SJCRH30 (cell line): Measurements from ENCODE around the gene MGRN1. TPM values are rescaled to one million over a fixed set of nuclear protein-coding genes. Genes with fewer than 3 reads are reported as not detected.
"Not testable (repeated sequence)": the region's sequence is repeated elsewhere in the genome, so short reads cannot be mapped to it uniquely, and the experiment has no call there.

Experiments
- DNase-seq, 2 experiments: peaks; one replicate each; pipeline ENCODE4 v3.0.0-alpha.2; 2015 to 2020
- H3K27ac ChIP-seq: fragments of 250-450 bp; sonication (Bioruptor Pico); 2 replicates; pipeline ENCODE4 v1.5.1; 2020; ENCODE audit warnings: mild to moderate bottlenecking, moderate library complexity
- H3K27me3 ChIP-seq: fragments of 250-450 bp; sonication (Bioruptor Pico); 2 replicates; pipeline ENCODE4 v1.5.1; 2020; ENCODE audit warnings: mild to moderate bottlenecking, moderate library complexity
- H3K36me3 ChIP-seq: fragments of 250-450 bp; sonication (Bioruptor Pico); 2 replicates; pipeline ENCODE4 v1.5.1; 2020; ENCODE audit warnings: mild to moderate bottlenecking, moderate library complexity
- H3K4me1 ChIP-seq: fragments of 250-450 bp; sonication (Bioruptor Pico); 2 replicates; pipeline ENCODE4 v1.5.1; 2020; ENCODE audit warnings: mild to moderate bottlenecking, moderate library complexity
- H3K4me3 ChIP-seq: fragments of 250-450 bp; sonication (Bioruptor Pico); 2 replicates; pipeline ENCODE4 v1.5.1; 2020; ENCODE audit warnings: mild to moderate bottlenecking, moderate library complexity
- H3K9me3 ChIP-seq: fragments of 250-450 bp; sonication (Bioruptor Pico); replicated peaks from 2 replicates; pipeline ENCODE4 v1.5.1; 2020; ENCODE audit warnings: mild to moderate bottlenecking, moderate library complexity
- total RNA-seq: library from RNA; depleted of rRNA; stranded (reverse); fragments of >200 nt; shearing (Covaris generic); gene quantifications from 2 replicates; pipeline ENCODE4 v1.2.3, GENCODE V29; 2014; rRNA removed

MGRN1 gene
- total RNA-seq, 1 experiment from 2014 or later: 13.8 TPM

GRCh38 chr16:4734063-4734729, 109.6 kb downstream of the MGRN1 start, which contains the start of the genes ANKS3 and DNAAF8:
Gene ANKS3 (minus strand): TSS chr16:4734271. CDS start chr16:4730149, 4,122 bp downstream.
Gene DNAAF8 (plus strand): TSS chr16:4734537. CDS start chr16:4736515, 1,978 bp downstream.
- Histone ChIP-seq H3K4me1 (peaks cover 3% of the 10 kb centered on the region; the same call in 1 of the 2 replicates), H3K27ac (peak within 1 kb of the TSS; percentile 19; the same call in 1 of the 2 replicates), H3K9me3 (no peaks in the 10 kb centered on the region), H3K36me3 (peaks cover 4% of the 10 kb centered on the region; the same call in 1 of the 2 replicates), H3K4me3 (peak within 1 kb of the TSS; percentile 79), H3K27me3 (no peaks in the 10 kb centered on the region)
- peak; percentile 95 to 96 for DNase-seq

DNA sequence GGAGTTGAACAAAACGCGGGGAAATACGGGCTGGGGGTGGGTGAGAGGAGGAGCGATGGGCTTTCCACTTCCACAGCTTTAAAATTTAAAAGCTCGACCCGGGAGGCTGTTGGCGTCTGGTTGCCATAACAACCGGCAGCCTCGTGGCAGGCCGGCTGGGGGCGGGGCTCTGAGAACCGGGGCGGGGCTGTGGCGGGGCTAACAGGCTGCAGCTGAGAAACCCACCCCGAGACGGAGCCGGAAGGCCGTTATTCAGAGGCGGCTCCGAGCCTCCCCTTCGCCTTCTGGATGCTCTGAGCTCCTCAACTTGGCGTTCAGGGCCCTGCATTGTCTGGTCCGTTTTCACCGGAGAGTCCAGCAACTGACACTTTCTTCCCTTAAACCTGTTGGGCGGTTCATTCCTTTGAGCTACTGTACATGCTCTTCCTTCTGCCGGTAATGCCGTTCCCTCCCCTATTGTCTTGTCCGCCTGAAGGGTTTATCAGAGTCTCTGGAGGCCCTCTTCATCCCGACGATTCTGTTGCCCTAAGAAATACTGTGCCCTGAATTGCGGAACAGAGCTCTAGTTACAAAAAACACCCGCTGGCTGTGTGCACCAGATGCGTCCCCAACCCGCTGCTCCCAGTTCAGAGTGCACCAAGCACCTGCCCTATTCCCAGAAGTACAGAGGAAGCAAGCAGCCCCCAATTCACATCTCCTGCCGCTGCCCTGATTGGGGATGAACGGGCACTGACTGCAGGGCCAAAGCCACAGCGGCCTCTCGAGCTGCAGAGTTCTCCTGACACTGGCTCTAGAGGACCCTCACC, 110.3 kb downstream of the MGRN1 start:
- Histone ChIP-seq H3K4me3 (peak overlapping the region; percentile 79), H3K27me3 (no peaks in the 10 kb centered on the region), H3K27ac (no peak overlapping the region), H3K36me3 (peaks cover 4% of the 10 kb centered on the region; the same call in 1 of the 2 replicates), H3K9me3 (no peaks in the 10 kb centered on the region), H3K4me1 (peaks cover 3% of the 10 kb centered on the region; the same call in 1 of the 2 replicates)
- peak; percentile 86 to 90 for DNase-seq

DNA sequence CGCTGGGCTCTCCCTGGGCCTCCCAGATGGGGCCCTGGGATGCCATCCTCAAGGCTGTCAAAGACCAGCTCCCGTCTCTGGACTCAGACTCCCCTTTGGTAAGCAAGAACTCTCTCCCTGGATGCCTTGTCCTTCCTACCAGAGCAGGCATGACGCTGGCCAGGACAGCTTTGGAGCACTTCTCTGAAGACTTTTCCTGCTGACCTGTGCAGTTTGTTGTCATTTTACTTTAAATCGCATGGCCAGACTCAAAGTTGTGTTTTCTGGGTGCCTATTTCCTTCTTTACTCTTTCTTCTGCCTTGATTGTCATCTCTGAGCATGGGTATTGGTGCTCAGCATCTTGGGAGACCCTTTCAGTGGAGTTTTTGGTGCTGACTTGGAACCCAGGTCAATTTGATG, 111.9 kb downstream of the MGRN1 start:
- Histone ChIP-seq H3K4me1 (peaks cover 3% of the 10 kb centered on the region; the same call in 1 of the 2 replicates), H3K27ac (no peak overlapping the region), H3K27me3 (no peaks in the 10 kb centered on the region), H3K4me3 (no peak overlapping the region), H3K36me3 (no peaks in the 10 kb centered on the region), H3K9me3 (no peaks in the 10 kb centered on the region)
- no peak for DNase-seq

DNA sequence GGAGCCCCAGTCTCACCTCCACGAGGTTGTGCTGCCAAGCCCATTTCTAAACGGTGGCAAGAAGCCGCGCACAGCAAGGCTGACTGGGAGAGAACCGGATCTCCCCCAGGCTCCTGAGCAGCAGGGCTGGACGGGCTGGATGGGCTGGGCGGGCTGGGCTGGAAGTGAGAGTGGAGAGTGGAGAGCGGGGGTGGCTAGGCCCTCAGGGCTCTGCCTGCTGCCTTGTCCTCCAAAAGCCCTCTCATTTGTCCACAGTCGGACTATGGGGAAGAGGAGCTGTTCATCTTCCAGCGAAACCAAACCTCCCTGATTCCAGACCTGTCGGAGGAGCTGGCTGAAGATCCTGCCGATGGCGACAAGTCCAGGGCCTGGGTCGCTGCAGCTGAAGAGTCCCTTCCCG, 112.9 kb downstream of the MGRN1 start:
- Histone ChIP-seq H3K4me3 (no peak overlapping the region), H3K4me1 (peaks cover 3% of the 10 kb centered on the region; the same call in 1 of the 2 replicates), H3K27ac (no peak overlapping the region), H3K27me3 (no peaks in the 10 kb centered on the region), H3K9me3 (no peaks in the 10 kb centered on the region), H3K36me3 (no peaks in the 10 kb centered on the region)
- DNase-seq: no peak

GRCh38 chr16:4738370-4738769, 113.7 kb downstream of the MGRN1 start:
- H3K9me3 ChIP-seq, H3K27ac ChIP-seq, DNase-seq, H3K27me3 ChIP-seq, H3K4me1 ChIP-seq, H3K4me3 ChIP-seq, H3K36me3 ChIP-seq: not testable (repeated sequence)

Other genes with a start within 250 kb of the MGRN1 start
- 48.2 and 49.7 TPM in 2 replicates for gene CORO7, start 208.2 kb upstream of the MGRN1 start, total RNA-seq
- 55.4 and 56.7 TPM in 2 replicates for gene DNAJA3, start 199.0 kb upstream of the MGRN1 start, total RNA-seq
- gene NMRAL1, start 150.2 kb upstream of the MGRN1 start, total RNA-seq: 0.79 and 2.2 TPM in 2 replicates
- gene HMOX2, start 148.4 kb upstream of the MGRN1 start, total RNA-seq: 22.0 and 24.2 TPM in 2 replicates
- 28.6 and 31.0 TPM in 2 replicates for gene CDIP1, start 86.1 kb upstream of the MGRN1 start, total RNA-seq
- not detected in 2 replicates for gene C16orf96, start 68.5 kb upstream of the MGRN1 start, total RNA-seq
- gene UBALD1, start 9.9 kb upstream of the MGRN1 start, total RNA-seq: 5.5 and 8.7 TPM in 2 replicates
- 22.3 and 23.6 TPM in 2 replicates for gene NUDT16L1, start 68.7 kb downstream of the MGRN1 start, total RNA-seq
- 10.0 and 10.9 TPM in 2 replicates for gene ANKS3, start 109.4 kb downstream of the MGRN1 start, total RNA-seq
- 0.06 and 0.25 TPM in 2 replicates for gene DNAAF8, start 109.7 kb downstream of the MGRN1 start, total RNA-seq
- gene ZNF500, start 142.3 kb downstream of the MGRN1 start, total RNA-seq: 7.6 and 7.8 TPM in 2 replicates
- not detected in 2 replicates for gene SEPTIN12, start 163.5 kb downstream of the MGRN1 start, total RNA-seq
- not detected in 2 replicates for gene SMIM22, start 170.5 kb downstream of the MGRN1 start, total RNA-seq
- 15.1 and 20.5 TPM in 2 replicates for gene ROGDI, start 177.8 kb downstream of the MGRN1 start, total RNA-seq
- gene GLYR1, start 222.5 kb downstream of the MGRN1 start, total RNA-seq: 40.3 and 45.3 TPM in 2 replicates
- 27.6 and 28.1 TPM in 2 replicates for gene UBN1, start 222.7 kb downstream of the MGRN1 start, total RNA-seq